Brain microvascular endothelial cell (primary cell): ENCODE results near the gene SRRM3.

Experiments
- DNase-seq: peaks from one replicate; pipeline ENCODE4 v3.0.0-alpha.2; 2020
- H3K27ac ChIP-seq: fragments of 250-450 bp; sonication (Bioruptor Pico); 2 replicates; pipeline ENCODE4 v1.5.1; 2020; ENCODE audit warnings: mild to moderate bottlenecking, moderate library complexity
- H3K27me3 ChIP-seq: fragments of 250-450 bp; sonication (Bioruptor Pico); replicated peaks from 2 replicates; pipeline ENCODE4 v1.5.1; 2020; ENCODE audit warnings: mild to moderate bottlenecking
- H3K36me3 ChIP-seq: fragments of 250-450 bp; sonication (Bioruptor Pico); replicated peaks from 2 replicates; pipeline ENCODE4 v1.5.1; 2020; ENCODE audit warnings: mild to moderate bottlenecking
- H3K4me3 ChIP-seq: 2 replicates; pipeline ENCODE4 v1.5.1; 2011; ENCODE audit warnings: low read depth, mild to moderate bottlenecking, control low read depth, low read length, moderate library complexity
- in situ Hi-C: cut with HindIII; loops from 2 replicates; pipeline ENCODE4 v1.10.0; 2017; ENCODE audit warnings: low sequenced_read_pairs, low pct_ligation_motif_present
- TF ChIP-seq, protein P1 (sequence below): IDR thresholded peaks from 2 replicates; pipeline ENCODE4 v1.5.1; 2011; ENCODE audit warnings: low read depth, mild to moderate bottlenecking, moderate library complexity, low read length, control low read depth, inconsistent platforms; ENCODE audit errors: missing control alignments

The SRRM3 gene

GRCh38 chr7:76259124-76260093 lies 57.7 kb downstream of the SRRM3 start:
- TF ChIP-seq, protein P1, sequence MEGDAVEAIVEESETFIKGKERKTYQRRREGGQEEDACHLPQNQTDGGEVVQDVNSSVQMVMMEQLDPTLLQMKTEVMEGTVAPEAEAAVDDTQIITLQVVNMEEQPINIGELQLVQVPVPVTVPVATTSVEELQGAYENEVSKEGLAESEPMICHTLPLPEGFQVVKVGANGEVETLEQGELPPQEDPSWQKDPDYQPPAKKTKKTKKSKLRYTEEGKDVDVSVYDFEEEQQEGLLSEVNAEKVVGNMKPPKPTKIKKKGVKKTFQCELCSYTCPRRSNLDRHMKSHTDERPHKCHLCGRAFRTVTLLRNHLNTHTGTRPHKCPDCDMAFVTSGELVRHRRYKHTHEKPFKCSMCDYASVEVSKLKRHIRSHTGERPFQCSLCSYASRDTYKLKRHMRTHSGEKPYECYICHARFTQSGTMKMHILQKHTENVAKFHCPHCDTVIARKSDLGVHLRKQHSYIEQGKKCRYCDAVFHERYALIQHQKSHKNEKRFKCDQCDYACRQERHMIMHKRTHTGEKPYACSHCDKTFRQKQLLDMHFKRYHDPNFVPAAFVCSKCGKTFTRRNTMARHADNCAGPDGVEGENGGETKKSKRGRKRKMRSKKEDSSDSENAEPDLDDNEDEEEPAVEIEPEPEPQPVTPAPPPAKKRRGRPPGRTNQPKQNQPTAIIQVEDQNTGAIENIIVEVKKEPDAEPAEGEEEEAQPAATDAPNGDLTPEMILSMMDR, result no peak
- H3K36me3 ChIP-seq, result no peaks in the 10 kb centered on the region
- no peak for DNase-seq
- peaks cover 5% of the 10 kb centered on the region for H3K27me3 ChIP-seq
- in situ Hi-C loops, result no loop called here
- H3K27ac ChIP-seq, result no peak overlapping the region
- H3K4me3 ChIP-seq, result no peak overlapping the region

DNA sequence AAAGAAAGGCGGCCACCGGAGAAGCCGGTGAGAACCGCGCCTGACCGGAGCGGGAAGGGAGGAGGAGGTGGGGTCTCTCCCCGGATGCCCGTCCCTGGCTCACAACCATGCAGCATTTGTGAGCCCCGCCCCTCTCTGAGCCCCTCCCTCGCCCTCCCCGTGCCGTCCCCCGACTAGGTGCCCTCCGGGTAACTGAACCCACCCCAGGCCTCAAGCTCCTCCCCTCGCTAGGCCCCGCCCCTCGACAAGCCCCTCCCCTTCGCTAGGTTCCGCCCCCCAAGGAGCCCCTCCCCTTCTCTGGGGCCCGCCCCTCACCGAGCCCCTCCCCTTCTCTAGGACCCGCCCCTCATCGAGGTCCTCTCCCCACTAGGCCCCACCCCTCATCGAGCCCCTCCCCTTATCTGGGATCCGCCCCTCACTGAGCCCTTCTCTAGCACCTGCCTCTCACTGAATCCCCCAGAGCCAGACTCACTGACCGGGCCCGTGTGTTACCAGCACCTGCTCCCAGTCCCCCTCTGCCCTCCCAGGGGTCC lies 58.5 kb downstream of the SRRM3 start:
- no peak overlapping the region for H3K27ac ChIP-seq
- no peaks in the 10 kb centered on the region for H3K36me3 ChIP-seq
- no peak for DNase-seq
- peaks cover 5% of the 10 kb centered on the region for H3K27me3 ChIP-seq
- in situ Hi-C loops, result no loop called here
- H3K4me3 ChIP-seq, result no peak overlapping the region
- TF ChIP-seq, protein P1, result no peak

- no peak overlapping the region for H3K27ac ChIP-seq
Observed at GRCh38 chr7:76261329-76261728, 59.6 kb downstream of the SRRM3 start.

DNA sequence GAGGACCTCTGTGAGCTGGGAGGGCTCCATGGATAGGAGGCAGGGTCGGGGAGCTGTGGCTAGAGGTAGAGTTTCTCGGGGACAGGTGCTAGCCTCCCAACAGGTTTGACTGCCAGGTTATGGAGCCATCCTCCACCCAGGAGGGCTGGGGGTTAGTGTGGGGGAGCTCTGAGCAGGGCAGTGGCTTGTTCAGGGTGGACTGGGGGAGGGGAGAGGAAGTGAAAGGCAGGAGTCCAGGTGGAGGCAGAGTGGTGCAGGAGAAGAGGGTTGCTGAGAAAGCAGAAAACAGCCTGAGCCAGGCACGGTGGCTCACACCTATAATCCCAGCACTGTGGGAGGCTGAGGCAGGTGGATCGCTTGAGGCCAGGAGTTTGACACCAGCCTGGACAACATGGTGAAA lies 60.2 kb downstream of the SRRM3 start:
- no peak overlapping the region for H3K4me3 ChIP-seq
- DNase-seq, result no peak
- H3K27ac ChIP-seq, result no peak overlapping the region
- in situ Hi-C loops, result no loop called here
- no peaks in the 10 kb centered on the region for H3K36me3 ChIP-seq
- TF ChIP-seq, protein P1, result no peak
- peaks cover 9% of the 10 kb centered on the region for H3K27me3 ChIP-seq

More at GRCh38 chr7:76261329-76261728, 59.6 kb downstream of the SRRM3 start:
- Histone ChIP-seq H3K4me3 (no peak overlapping the region), H3K27me3 (peaks cover 5% of the 10 kb centered on the region), H3K36me3 (no peaks in the 10 kb centered on the region)
- in situ Hi-C loops, result no loop called here
- TF ChIP-seq, protein P1, result no peak
- no peak for DNase-seq

- Histone ChIP-seq H3K36me3 (no peaks in the 10 kb centered on the region), H3K27me3 (peaks cover 14% of the 10 kb centered on the region), H3K4me3 (no peak overlapping the region), H3K27ac (no peak overlapping the region)
- DNase-seq, result peak; percentile 52
- TF ChIP-seq, protein P1, result peak; percentile 91
- in situ Hi-C loops, result no loop called here
Observed at GRCh38 chr7:76262683-76263402, 61.1 kb downstream of the SRRM3 start.
